ENCODE data around the gene LRIG3.
"Not testable (repeated sequence)": the region's sequence is repeated elsewhere in the genome, so short reads cannot be mapped to it uniquely, and the experiment has no call there.

LRIG3 gene

GRCh38 chr12:58902726-58903125 lies 17.6 kb downstream of the LRIG3 start:
- not testable (repeated sequence) for DNase-seq (ENCODE audit: low read depth in 4 of 4, low spot score in 1 of 4)

GRCh38 chr12:58901664-58902063 lies 18.6 kb downstream of the LRIG3 start:
- no peak for DNase-seq (ENCODE audit: low read depth in 4 of 4, low spot score in 1 of 4)

DNA sequence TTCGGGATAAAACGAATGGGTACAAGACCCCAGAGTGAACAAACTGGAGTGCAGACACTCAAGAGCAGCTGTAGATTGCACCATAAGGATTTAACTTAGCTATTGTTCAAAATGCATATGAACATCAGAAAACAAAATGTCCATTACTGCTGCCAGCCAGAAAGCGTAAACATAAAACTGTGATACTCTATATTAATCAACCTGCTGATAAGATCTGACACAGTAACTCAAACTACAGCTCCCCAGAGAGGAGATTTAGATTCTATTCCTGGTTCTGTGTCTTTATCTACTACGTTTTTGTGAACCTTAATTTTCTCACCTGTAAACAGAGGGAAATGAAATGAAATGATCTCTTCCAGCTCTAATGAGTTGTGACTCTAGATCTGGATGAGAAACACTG lies 22.3 kb downstream of the LRIG3 start:
- no peak for DNase-seq (ENCODE audit: low read depth in 4 of 4, low spot score in 1 of 4)

- no peak for DNase-seq (ENCODE audit: low read depth in 4 of 4, low spot score in 1 of 4)
Measured at GRCh38 chr12:58896278-58896677, 24.0 kb downstream of the LRIG3 start.

DNA sequence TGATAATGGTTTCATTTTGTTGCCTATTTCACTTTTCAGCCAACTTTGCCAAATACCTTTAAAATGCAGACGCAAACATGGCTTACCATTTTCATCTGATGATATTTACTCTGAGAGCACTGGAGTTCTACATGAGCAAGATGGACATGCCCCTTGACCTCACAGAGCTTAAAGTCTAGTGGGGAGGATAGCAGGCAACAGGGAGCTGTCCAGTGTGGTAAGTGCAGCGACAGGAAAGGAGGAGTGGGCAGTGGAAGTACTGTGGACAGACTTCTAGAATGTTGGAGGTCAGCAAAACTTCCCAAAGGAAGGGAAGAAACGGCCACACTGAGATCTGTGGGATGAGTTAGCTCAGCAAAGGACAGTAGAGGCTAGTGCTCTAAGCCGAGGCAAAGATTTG lies 25.3 kb downstream of the LRIG3 start:
- no peak for DNase-seq (ENCODE audit: low read depth in 4 of 4, low spot score in 1 of 4)

DNA sequence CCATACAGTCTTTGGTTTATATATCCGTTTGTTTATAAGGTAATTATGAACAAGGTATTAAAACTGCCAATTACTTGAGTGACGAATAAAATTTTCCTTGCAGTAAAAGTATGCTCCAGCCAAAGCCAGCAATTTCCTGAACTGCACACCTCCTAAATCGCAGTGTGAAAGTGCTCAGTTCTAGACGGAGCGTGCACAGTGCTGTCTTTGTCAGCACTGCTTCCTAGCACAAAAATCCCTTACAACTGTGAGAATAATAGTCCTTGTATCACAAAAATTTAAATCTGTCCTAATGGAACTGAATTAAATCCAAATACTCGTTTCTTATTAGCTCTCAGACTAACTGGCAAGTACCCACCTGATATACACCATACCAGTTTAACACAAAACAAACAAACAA lies 26.3 kb downstream of the LRIG3 start:
- DNase-seq (ENCODE audit: low read depth in 4 of 4, low spot score in 1 of 4): no peak

DNA sequence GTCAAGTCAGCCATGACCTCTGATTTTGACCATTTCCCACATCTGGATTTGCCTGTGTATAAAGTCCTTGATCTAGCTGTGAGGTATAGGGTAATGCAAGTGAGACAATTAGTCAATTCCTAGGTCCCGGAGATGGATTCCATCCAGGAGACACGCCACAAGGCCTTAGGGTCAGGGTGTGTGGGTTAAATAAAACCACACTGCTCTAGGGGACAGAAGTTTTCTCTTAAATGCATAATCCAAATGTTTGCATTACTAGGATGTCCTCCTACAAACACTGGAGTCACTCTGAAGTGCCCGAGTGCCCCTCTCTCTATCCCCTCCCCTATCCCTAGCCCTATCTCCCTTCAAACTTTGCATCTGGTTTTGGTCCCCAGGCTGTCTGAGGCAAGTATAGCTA lies 26.8 kb downstream of the LRIG3 start:
- no peak for DNase-seq (ENCODE audit: low read depth in 4 of 4, low spot score in 1 of 4)

- no peak for DNase-seq (ENCODE audit: low read depth in 4 of 4, low spot score in 1 of 4)
Measured at GRCh38 chr12:58889557-58889956, 30.7 kb downstream of the LRIG3 start.

GRCh38 chr12:58888131-58888783 lies 32.0 kb downstream of the LRIG3 start:
- DNase-seq (ENCODE audit: low read depth in 4 of 4, low spot score in 1 of 4): no peak

GRCh38 chr12:58887068-58887467 lies 33.2 kb downstream of the LRIG3 start:
- DNase-seq (ENCODE audit: low read depth in 4 of 4, low spot score in 1 of 4): no peak

DNA sequence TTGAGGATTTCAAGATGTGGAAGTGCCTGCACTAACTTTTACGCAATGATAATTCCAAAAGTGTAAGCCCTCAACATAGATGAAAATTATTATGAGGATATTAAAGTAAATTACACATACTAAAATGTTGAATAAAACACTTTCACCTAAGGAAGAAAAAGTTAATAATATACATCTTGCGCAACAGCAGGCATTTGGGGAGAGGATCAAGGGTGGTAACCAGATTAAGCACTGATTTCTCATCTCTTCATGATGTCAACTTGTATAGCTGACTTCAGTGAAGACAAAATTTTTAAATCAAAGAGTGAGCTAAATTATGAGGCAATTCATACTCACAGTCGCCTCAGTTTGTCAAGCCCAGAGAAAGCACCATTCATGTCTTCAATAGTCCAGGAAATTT lies 33.8 kb downstream of the LRIG3 start:
- no peak for DNase-seq (ENCODE audit: low read depth in 4 of 4, low spot score in 1 of 4)

DNA sequence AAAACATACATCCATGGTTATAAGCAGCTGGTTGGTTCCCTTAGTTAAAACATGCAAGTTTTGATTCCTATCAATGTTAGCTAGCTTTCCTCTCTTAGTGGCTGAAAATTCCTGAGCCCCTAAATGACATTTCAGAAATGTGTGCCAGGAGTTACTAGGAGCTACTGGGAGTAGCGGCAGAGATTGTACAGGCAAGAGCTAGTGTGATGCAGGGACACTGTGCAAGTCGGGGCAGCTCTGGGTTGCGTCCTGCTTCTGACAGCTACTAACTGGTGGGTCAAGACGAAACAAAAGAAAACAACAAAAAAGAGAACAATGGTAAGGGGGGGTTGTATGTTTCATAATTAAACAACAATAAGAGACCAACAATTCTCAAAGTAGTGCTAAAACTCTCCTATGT lies 35.4 kb downstream of the LRIG3 start:
- DNase-seq (ENCODE audit: low read depth in 4 of 4, low spot score in 1 of 4): no peak

DNA sequence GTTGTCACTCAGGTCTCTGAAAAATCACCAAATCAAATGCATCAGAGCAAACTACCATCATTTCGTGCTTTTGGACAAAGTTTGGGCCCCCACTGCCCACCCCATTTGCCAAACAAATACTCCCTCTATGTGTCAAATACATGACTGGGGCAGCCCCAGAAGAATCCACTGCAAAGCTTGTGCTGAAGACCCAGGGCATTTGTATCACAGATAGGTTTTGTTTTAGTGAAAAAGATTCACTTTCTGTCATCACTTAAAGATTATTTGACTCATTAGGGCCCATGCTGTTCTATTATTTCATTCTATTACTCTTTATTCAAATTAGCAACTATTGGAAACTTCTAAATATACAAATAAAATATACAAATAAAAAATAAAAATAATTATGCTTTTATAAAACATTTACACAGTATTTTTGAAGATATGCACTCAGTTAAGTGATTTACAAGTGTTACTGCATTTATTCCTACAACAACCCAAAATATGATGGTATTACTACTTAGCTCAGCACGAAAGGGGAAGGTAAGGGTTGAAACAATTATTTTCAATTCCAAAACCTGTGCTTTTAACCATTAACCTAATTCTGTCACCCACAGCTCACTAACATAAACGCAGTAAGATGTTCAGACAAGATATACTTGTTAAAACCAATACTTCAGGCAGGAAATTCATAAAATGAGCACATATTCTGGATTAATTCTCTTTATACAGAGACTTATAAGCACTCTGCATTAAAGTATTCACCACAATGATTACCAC lies 36.5 kb downstream of the LRIG3 start:
- DNase-seq (ENCODE audit: low read depth in 4 of 4, low spot score in 1 of 4): no peak

DNA sequence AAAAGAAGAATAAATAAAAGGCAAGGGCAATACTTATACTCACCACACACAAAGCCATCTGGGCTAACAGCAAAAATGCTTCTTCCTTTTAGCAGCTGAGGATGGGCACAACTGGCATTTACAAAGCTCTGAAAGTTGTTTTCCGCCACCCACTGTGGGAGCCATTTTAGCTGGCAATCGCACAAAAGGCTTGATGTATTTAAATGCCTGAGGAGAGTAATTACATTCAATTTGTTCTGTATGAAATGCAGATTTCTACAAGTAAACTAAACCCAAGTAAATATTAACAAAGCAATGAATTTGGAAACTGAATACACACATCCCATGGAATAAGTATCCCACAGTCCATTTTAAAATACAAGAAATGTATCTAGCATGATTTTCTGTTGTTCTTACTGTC lies 37.5 kb downstream of the LRIG3 start:
- DNase-seq (ENCODE audit: low read depth in 4 of 4, low spot score in 1 of 4): no peak

GRCh38 chr12:58881816-58882215 lies 38.5 kb downstream of the LRIG3 start:
- no peak for DNase-seq (ENCODE audit: low read depth in 4 of 4, low spot score in 1 of 4)

GRCh38 chr12:58880639-58881038 lies 39.7 kb downstream of the LRIG3 start:
- DNase-seq (ENCODE audit: low read depth in 4 of 4, low spot score in 1 of 4): no peak

GRCh38 chr12:58877243-58877743 lies 43.0 kb downstream of the LRIG3 start:
- DNase-seq (ENCODE audit: low read depth in 4 of 4, low spot score in 1 of 4): no peak

DNA sequence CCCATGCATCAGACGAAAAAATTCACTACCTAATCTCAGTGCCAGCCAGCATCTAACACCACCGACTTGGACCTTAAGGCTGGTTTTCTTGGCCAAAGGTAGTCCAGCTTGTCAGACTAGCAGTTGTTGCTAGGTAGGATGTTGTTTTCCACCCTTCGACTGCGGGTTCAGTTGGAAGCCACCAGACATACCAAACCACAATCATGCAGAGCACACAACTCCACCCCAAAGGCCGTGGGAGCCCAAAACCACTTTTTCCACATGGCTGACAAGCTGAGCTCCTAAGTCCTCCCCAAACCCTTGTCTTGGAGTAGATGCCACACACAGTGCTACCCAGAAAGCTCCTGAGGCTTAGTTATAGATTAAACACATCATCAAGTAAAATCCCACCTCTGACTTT lies 46.8 kb downstream of the LRIG3 start:
- DNase-seq (ENCODE audit: low read depth in 4 of 4, low spot score in 1 of 4): no peak

- DNase-seq (ENCODE audit: low read depth in 4 of 4, low spot score in 1 of 4): no peak
Measured at GRCh38 chr12:58871556-58871955, 48.7 kb downstream of the LRIG3 start.

DNA sequence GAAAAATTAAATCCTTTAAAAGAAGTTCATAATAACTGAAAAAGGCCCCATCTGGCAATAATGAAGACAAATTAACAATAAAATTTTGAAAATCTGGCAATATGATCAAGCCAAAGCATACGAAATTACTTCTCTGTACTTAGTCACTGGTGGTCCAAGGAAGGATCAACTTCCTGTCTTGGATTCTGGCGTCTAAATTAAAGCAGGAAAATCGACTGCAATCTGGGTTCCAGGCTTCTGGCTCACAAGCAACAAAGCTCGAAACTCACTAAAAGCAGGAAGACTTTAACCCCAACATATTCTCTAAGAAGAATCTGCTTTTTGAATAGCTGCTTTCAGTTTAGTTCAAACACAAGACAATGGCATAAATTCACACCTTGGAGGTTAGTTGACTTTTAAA lies 49.7 kb downstream of the LRIG3 start:
- no peak for DNase-seq (ENCODE audit: low read depth in 4 of 4, low spot score in 1 of 4)

- DNase-seq (ENCODE audit: low read depth in 4 of 4, low spot score in 1 of 4): no peak
Measured at GRCh38 chr12:58860788-58861240, 59.5 kb downstream of the LRIG3 start.

DNA sequence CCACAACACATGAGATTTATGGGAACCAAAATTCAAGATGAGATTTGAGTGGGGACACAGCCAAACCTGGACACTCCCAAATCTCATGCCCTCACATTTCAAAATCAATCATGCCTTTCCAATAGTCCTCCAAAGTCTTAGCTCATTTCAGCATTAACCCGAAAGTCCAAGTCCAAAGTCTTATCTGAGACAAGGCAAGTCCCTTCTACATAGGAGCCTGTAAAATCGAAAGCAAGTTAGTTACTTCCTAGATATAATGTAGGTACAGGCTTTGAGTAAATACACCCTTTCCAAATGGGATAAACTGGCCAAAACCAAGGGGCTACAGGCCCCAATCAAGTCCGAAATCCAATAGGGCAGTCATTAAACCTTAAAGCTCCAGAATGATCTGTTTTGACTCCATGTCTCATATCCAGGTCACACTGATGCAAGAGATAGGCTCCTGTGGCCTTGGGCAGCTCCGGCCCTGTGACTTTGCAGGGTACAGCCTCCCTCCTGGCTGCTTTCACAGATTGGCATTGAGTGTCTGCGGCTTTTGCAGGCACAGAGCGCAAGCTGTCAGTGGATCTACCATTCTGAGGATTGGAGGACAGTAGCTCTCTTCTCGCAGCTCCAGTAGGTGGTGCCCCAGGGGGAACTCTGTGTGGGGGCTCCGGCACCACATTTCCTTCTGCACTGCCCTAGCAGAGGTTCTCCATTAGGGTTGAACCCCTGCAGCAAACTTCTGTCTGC lies 60.1 kb downstream of the LRIG3 start:
- no peak for DNase-seq (ENCODE audit: low read depth in 4 of 4, low spot score in 1 of 4)
